ENCODE data around the gene CSH2. TPM values are rescaled to one million over a fixed set of nuclear protein-coding genes. Genes with fewer than 3 reads are reported as not detected.

Gene CSH2
- total RNA-seq, 1 experiment from 2014 or later = not detected

- no peak overlapping the region for H2BK20ac ChIP-seq (ENCODE audit: low read depth, low read length, poor library complexity, severe bottlenecking)
- H4K8ac ChIP-seq (replicated peaks; ENCODE audit: insufficient read length, low read depth, low read length) = no peak overlapping the region
- H3K14ac ChIP-seq (ENCODE audit: insufficient read depth, low read length) = no peak overlapping the region
- H2BK12ac ChIP-seq (ENCODE audit: insufficient read length, low read depth, low read length) = no peak overlapping the region
- peaks cover 3% of the 10 kb centered on the region for H3K79me1 ChIP-seq (ENCODE audit: insufficient read depth, low read depth, low read length, poor library complexity, severe bottlenecking)
- no peak overlapping the region for H2AK5ac ChIP-seq (ENCODE audit: insufficient read length, low read length)
- Mint-ChIP-seq H3K4me1 (peaks cover 13 to 19% of the 10 kb centered on the region in 2 experiments), H3K4me3 (no peak overlapping the region), H3K27ac (no peak overlapping the region), H3K36me3 (ENCODE audit: insufficient read depth in 1 of 3, low read depth in 3 of 3) (peaks cover 58 to 94% (median 74%) of the 10 kb centered on the region in 3 experiments), H3K9me3 (no peaks in the 10 kb centered on the region; a peak in 1 of 5 replicates), H3K27me3 (ENCODE audit: low read depth) (no peaks in the 10 kb centered on the region; the same call in 1 of the 2 replicates)
- H3K4me2 ChIP-seq (ENCODE audit: insufficient read depth, insufficient read length, low read length) = no peak overlapping the region
- H3T11ph ChIP-seq (ENCODE audit: low read length) = no peak overlapping the region
- no peak overlapping the region for H3K4ac ChIP-seq (ENCODE audit: low read depth, low read length)
- H3K79me2 ChIP-seq (ENCODE audit: insufficient read depth, low read length) = peaks cover 8% of the 10 kb centered on the region; the same call in 1 of the 2 replicates
- H4K5ac ChIP-seq (ENCODE audit: insufficient read length, low read depth, low read length) = no peak overlapping the region
- H4K20me1 ChIP-seq (ENCODE audit: control insufficient read depth, insufficient read depth, insufficient read length) = peaks cover 2% of the 10 kb centered on the region
- no peak overlapping the region for H3K27ac ChIP-seq (ENCODE audit: insufficient read length, low read depth, low read length)
- DNase-seq = no peak
- no peaks in the 10 kb centered on the region for H3K27me3 ChIP-seq (ENCODE audit: insufficient read depth, low read length)
- H2BK15ac ChIP-seq (ENCODE audit: low read depth, low read length) = no peak overlapping the region
- H2BK5ac ChIP-seq (ENCODE audit: insufficient read length, low read length) = no peak overlapping the region
- H3K9ac ChIP-seq (ENCODE audit: extremely low read depth, insufficient read length, low read length) = no peak overlapping the region
- H3K4me1 ChIP-seq (ENCODE audit: insufficient read depth, low read length) = no peaks in the 10 kb centered on the region
- H2AFZ ChIP-seq (ENCODE audit: low read length) = no peak overlapping the region
- no peaks in the 10 kb centered on the region for H3K9me3 ChIP-seq (ENCODE audit: control insufficient read depth, low read depth, low read length)
- H2BK120ac ChIP-seq (ENCODE audit: low read depth, low read length, poor library complexity, severe bottlenecking) = no peak overlapping the region
- WGBS (ENCODE audit: extremely low coverage, insufficient read length, low lambda C conversion rate) = no CpG with 5 or more reads among the region's 5 CpGs
- H3K23ac ChIP-seq (ENCODE audit: insufficient read length, low read depth, low read length) = no peak overlapping the region
- no peak overlapping the region for H3K18ac ChIP-seq (ENCODE audit: insufficient read length, low read depth, low read length)
- H3K23me2 ChIP-seq (ENCODE audit: insufficient read length, low read depth, low read length, poor library complexity, severe bottlenecking) = peaks cover 6% of the 10 kb centered on the region
- no peak overlapping the region for H3K56ac ChIP-seq (ENCODE audit: insufficient read length, low read depth, low read length)
- no peak for TF ChIP-seq CTCF (conservative IDR thresholded peaks at IDR 0.05)
- H4K91ac ChIP-seq (ENCODE audit: insufficient read length, low read depth, low read length) = no peak overlapping the region
Observed at GRCh38 chr17:63830278-63830677, 43.2 kb downstream of the CSH2 start.

All from H9 (cell line).